ENCODE measurements around the gene OSER1. TPM values are rescaled to one million over a fixed set of nuclear protein-coding genes. Genes with fewer than 3 reads are reported as not detected.
"Not testable (repeated sequence)": the region's sequence is repeated elsewhere in the genome, so short reads cannot be mapped to it uniquely, and the experiment has no call there.

OSER1 gene
- total RNA-seq, 1 experiment from 2014 or later: 19.6 TPM

- not testable (repeated sequence) for H3K4me3 ChIP-seq (ENCODE audit: low read length); H3K4me2 ChIP-seq (ENCODE audit: low read depth, low read length, poor library complexity, severe bottlenecking); H3K27ac ChIP-seq (ENCODE audit: low read length); H3K9ac ChIP-seq (ENCODE audit: low read length); H3K4me1 ChIP-seq (ENCODE audit: low read length); H3K36me3 ChIP-seq (ENCODE audit: insufficient read depth, low read length); H3K79me2 ChIP-seq (ENCODE audit: low read length); H3K27me3 ChIP-seq (ENCODE audit: low read length); H2AFZ ChIP-seq (ENCODE audit: low read length); H3K9me2 ChIP-seq (replicated peaks; ENCODE audit: insufficient read depth, low read length); H3K9me3 ChIP-seq (ENCODE audit: low read length); H4K20me1 ChIP-seq (ENCODE audit: insufficient read depth, low read depth, low read length)
- peak; percentile 89 for DNase-seq
Observed at GRCh38 chr20:44190197-44190852, 20.2 kb downstream of the OSER1 start.

DNA sequence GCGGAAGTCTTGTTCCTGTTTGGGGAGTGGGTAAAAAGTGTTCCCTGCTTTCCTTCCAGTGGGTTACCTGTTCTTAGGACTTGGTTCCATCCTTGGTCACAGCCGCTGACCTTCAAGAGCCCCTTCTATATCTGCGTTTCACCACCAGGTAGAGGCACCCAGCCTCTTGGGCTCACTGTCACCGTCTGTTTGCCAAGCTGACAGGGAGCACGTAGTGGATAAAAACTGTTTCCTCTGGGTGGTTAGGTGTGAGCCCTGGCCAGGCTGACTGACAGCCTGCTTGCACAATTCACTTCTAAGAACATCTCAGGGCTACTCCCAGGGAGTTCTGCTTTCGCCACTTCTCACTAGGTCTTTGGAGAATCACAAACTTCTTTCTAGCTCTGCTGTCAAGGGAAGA is 21.8 kb downstream of the OSER1 start:
- Histone ChIP-seq H3K4me2 (ENCODE audit: low read depth, low read length, poor library complexity, severe bottlenecking) (no peak overlapping the region), H3K79me2 (ENCODE audit: low read length) (no peaks in the 10 kb centered on the region), H3K27me3 (ENCODE audit: low read length) (no peaks in the 10 kb centered on the region), H3K4me1 (ENCODE audit: low read length) (no peaks in the 10 kb centered on the region), H3K9me3 (ENCODE audit: low read length) (no peaks in the 10 kb centered on the region), H2AFZ (ENCODE audit: low read length) (no peak overlapping the region), H3K36me3 (ENCODE audit: insufficient read depth, low read length) (no peaks in the 10 kb centered on the region), H4K20me1 (ENCODE audit: insufficient read depth, low read depth, low read length) (no peaks in the 10 kb centered on the region), H3K4me3 (ENCODE audit: low read length) (no peak overlapping the region), H3K9me2 (replicated peaks; ENCODE audit: insufficient read depth, low read length) (no peaks in the 10 kb centered on the region), H3K27ac (ENCODE audit: low read length) (no peak overlapping the region), H3K9ac (ENCODE audit: low read length) (no peak overlapping the region)
- DNase-seq: no peak

DNA sequence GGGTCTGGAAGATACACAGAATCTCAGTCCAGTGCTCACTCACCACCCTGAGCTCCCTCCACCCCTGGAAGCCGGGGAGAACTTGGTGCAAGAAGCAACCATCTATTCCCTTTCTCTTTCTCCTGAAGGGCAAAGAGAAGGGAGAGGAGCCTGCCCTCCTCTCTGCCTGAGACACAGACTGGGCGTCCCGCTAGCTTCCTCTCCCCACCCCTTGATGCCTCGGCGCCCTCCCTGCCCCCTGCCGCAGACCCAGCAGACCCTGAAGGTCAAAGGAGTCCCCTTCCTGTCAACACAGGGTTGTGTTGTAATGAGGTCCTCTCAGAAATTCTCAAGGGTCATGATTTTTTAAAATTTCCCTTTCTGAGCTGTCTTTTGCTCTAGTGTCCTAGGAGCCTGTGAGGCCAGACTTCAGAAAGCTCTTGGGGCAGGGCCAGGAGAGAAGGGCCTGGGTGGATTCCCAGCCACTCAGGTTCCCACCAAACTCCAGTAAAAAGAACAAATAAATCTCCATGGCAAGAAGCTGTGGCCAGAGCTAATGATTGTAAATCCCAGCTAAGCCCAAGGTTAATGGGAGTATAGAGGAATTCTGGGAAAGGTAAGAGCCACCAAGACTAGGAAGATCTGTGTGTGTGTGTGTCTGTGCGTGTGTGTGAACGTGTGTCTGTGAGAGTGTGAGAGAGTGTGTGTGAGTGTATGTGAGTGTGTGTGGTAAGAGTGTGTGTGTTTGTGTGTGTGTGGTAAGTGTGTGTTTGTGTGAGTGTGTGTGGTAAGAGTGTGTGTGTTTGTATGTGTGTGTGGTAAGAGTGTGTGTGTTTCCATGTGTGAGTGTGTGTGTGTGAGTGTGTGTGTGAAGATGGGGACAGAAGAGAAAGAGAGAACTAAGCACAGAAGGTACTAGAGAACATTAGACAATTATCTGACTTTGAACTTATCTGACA is 22.5 kb downstream of the OSER1 start:
- no peak overlapping the region for H3K9ac ChIP-seq (ENCODE audit: low read length)
- no peaks in the 10 kb centered on the region for H4K20me1 ChIP-seq (ENCODE audit: insufficient read depth, low read depth, low read length)
- no peak overlapping the region for H3K4me2 ChIP-seq (ENCODE audit: low read depth, low read length, poor library complexity, severe bottlenecking)
- no peak for DNase-seq
- no peak overlapping the region for H3K4me3 ChIP-seq (ENCODE audit: low read length)
- no peaks in the 10 kb centered on the region for H3K36me3 ChIP-seq (ENCODE audit: insufficient read depth, low read length)
- no peaks in the 10 kb centered on the region for H3K79me2 ChIP-seq (ENCODE audit: low read length)
- no peak overlapping the region for H2AFZ ChIP-seq (ENCODE audit: low read length)
- no peaks in the 10 kb centered on the region for H3K4me1 ChIP-seq (ENCODE audit: low read length)
- H3K27me3 ChIP-seq (ENCODE audit: low read length): no peaks in the 10 kb centered on the region
- no peaks in the 10 kb centered on the region for H3K9me2 ChIP-seq (replicated peaks; ENCODE audit: insufficient read depth, low read length)
- no peaks in the 10 kb centered on the region for H3K9me3 ChIP-seq (ENCODE audit: low read length)
- H3K27ac ChIP-seq (ENCODE audit: low read length): no peak overlapping the region

DNA sequence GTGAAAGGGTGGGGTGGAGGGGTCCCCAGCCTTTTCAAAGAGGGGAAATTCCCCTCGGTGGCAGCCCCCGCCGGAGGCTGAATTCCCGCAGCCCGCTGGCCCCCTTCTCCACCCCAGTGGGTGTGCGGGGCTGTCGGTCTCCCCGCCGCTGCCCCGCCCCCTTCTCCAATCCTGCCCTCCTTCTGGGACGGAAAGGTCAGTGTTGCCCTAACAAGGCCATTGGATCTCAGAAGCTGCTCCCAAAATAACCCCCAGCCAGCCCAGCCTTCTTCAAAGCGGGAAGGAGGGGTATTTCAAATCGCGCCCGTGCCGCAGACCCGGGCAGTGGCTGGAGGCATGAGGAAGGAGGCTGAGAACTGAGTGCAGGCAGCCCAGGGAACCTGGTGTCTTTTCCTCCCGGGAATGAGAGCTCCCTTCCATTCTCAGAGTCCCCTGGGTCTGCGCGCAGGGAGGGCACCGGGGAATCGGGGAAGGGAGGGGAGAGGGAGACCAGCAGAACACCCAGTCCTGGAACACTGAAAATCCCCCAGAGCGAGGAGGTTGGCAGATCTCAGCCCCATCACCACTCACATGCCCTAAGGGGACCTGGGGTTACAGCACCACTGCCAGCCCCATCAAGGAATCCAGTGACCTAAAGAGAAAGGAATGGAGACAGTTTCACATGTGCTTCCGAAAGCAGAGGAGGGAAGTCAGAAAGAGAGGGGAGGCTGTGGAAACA is 23.4 kb downstream of the OSER1 start, which contains the start of gene JPH2:
JPH2 (minus strand) TSS at position 135 of the 718 bp plus-strand sequence. CDS start 483 bp downstream, outside the sequence.
- DNase-seq: no peak
- H3K27me3 ChIP-seq (ENCODE audit: low read length): no peaks in the 10 kb centered on the region
- H3K4me2 ChIP-seq (ENCODE audit: low read depth, low read length, poor library complexity, severe bottlenecking): no peak within 1 kb of the TSS
- no peaks in the 10 kb centered on the region for H3K36me3 ChIP-seq (ENCODE audit: insufficient read depth, low read length)
- no peaks in the 10 kb centered on the region for H3K9me3 ChIP-seq (ENCODE audit: low read length)
- H3K79me2 ChIP-seq (ENCODE audit: low read length): no peaks in the 10 kb centered on the region
- no peaks in the 10 kb centered on the region for H4K20me1 ChIP-seq (ENCODE audit: insufficient read depth, low read depth, low read length)
- H3K9ac ChIP-seq (ENCODE audit: low read length): no peak within 1 kb of the TSS
- no peak within 1 kb of the TSS for H3K4me3 ChIP-seq (ENCODE audit: low read length)
- H2AFZ ChIP-seq (ENCODE audit: low read length): no peak within 1 kb of the TSS
- H3K4me1 ChIP-seq (ENCODE audit: low read length): no peaks in the 10 kb centered on the region
- H3K9me2 ChIP-seq (replicated peaks; ENCODE audit: insufficient read depth, low read length): no peaks in the 10 kb centered on the region
- H3K27ac ChIP-seq (ENCODE audit: low read length): no peak within 1 kb of the TSS

- Histone ChIP-seq H3K4me2 (ENCODE audit: low read depth, low read length, poor library complexity, severe bottlenecking) (no peak overlapping the region), H3K79me2 (ENCODE audit: low read length) (no peaks in the 10 kb centered on the region), H3K36me3 (ENCODE audit: insufficient read depth, low read length) (no peaks in the 10 kb centered on the region), H3K4me1 (ENCODE audit: low read length) (no peaks in the 10 kb centered on the region), H3K9me2 (replicated peaks; ENCODE audit: insufficient read depth, low read length) (no peaks in the 10 kb centered on the region), H4K20me1 (ENCODE audit: insufficient read depth, low read depth, low read length) (no peaks in the 10 kb centered on the region), H2AFZ (ENCODE audit: low read length) (no peak overlapping the region), H3K27ac (ENCODE audit: low read length) (no peak overlapping the region), H3K27me3 (ENCODE audit: low read length) (no peaks in the 10 kb centered on the region), H3K9me3 (ENCODE audit: low read length) (no peaks in the 10 kb centered on the region), H3K4me3 (ENCODE audit: low read length) (no peak overlapping the region), H3K9ac (ENCODE audit: low read length) (no peak overlapping the region)
- no peak for DNase-seq
Observed at GRCh38 chr20:44186674-44187053, 23.9 kb downstream of the OSER1 start.

DNA sequence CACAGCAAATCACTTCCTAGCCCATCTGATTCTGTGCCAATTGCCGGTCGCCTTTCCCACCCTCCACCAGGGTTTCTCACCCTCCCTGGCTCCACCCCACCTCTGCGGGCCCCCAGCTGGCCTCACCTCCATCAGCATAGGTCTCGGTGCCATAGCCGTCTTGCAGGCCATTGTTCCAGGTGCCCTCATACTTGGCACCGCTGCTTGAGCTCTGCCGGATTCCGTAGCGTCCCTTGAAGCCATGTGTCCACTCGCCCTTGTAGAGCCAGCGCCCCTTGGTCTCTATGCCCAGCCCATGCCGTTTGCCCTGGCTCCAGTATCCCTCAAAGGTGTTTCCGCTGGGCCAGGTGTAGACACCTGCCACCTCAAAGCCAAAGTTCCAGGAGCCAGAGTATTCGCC is 24.4 kb downstream of the OSER1 start:
- Histone ChIP-seq H3K9me2 (replicated peaks; ENCODE audit: insufficient read depth, low read length) (no peaks in the 10 kb centered on the region), H3K4me3 (ENCODE audit: low read length) (no peak overlapping the region), H3K4me1 (ENCODE audit: low read length) (no peaks in the 10 kb centered on the region), H3K79me2 (ENCODE audit: low read length) (no peaks in the 10 kb centered on the region), H2AFZ (ENCODE audit: low read length) (no peak overlapping the region), H3K9ac (ENCODE audit: low read length) (no peak overlapping the region), H4K20me1 (ENCODE audit: insufficient read depth, low read depth, low read length) (no peaks in the 10 kb centered on the region), H3K4me2 (ENCODE audit: low read depth, low read length, poor library complexity, severe bottlenecking) (no peak overlapping the region), H3K9me3 (ENCODE audit: low read length) (no peaks in the 10 kb centered on the region), H3K27ac (ENCODE audit: low read length) (no peak overlapping the region), H3K36me3 (ENCODE audit: insufficient read depth, low read length) (no peaks in the 10 kb centered on the region), H3K27me3 (ENCODE audit: low read length) (no peaks in the 10 kb centered on the region)
- no peak for DNase-seq

DNA sequence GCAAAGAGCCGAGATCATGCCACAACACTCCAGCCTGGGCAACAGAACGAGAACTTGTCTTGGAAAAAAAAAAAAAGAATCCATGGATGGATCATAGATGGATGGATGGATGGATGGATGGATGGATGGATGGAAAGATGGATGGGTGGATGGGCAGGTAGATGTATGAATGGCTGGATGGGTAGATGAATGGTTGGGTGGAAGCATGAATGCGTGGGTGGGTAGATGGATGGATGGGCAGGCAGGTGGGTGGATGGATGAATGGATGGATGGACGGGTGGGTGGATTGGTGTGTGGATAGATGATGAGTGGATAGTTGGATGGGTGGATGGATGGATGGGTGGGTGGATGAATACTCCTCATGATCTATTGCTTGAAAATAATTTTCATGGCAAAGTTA is 25.0 kb downstream of the OSER1 start:
- H3K27me3 ChIP-seq (ENCODE audit: low read length): no peaks in the 10 kb centered on the region
- H3K79me2 ChIP-seq (ENCODE audit: low read length): no peaks in the 10 kb centered on the region

DNA sequence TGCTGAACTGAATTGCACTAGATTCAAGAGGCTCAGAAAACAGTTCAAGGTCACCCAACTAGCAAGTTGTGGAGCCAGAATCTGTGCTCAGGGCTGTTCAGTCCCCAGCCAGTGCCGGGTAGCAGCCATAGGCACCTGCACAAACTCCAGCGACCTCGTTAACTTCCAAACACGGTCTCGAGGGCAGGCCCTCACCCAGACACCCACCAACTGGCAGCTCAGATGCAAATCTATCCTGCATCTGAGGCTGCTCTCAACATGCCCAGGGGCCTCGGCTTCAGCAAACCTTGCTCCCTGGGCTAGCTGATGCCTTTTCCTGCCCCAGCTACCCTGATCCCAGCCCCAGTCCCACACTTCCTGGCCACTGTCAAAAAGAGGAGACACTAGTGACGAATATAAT is 27.3 kb downstream of the OSER1 start:
- no peak for DNase-seq
- Histone ChIP-seq H3K27me3 (ENCODE audit: low read length) (peaks cover 2% of the 10 kb centered on the region; the same call in 1 of the 2 replicates), H3K4me3 (ENCODE audit: low read length) (no peak overlapping the region), H3K9me2 (replicated peaks; ENCODE audit: insufficient read depth, low read length) (no peaks in the 10 kb centered on the region), H3K4me2 (ENCODE audit: low read depth, low read length, poor library complexity, severe bottlenecking) (no peak overlapping the region), H3K79me2 (ENCODE audit: low read length) (no peaks in the 10 kb centered on the region), H3K9ac (ENCODE audit: low read length) (no peak overlapping the region), H3K36me3 (ENCODE audit: insufficient read depth, low read length) (no peaks in the 10 kb centered on the region), H2AFZ (ENCODE audit: low read length) (no peak overlapping the region), H3K9me3 (ENCODE audit: low read length) (no peaks in the 10 kb centered on the region), H4K20me1 (ENCODE audit: insufficient read depth, low read depth, low read length) (no peaks in the 10 kb centered on the region), H3K27ac (ENCODE audit: low read length) (no peak overlapping the region), H3K4me1 (ENCODE audit: low read length) (no peaks in the 10 kb centered on the region)

More for the DNA sequence above, 25.0 kb downstream of the OSER1 start:
- no peak overlapping the region for H3K4me2 ChIP-seq (ENCODE audit: low read depth, low read length, poor library complexity, severe bottlenecking)
- H3K4me1 ChIP-seq (ENCODE audit: low read length): no peaks in the 10 kb centered on the region
- no peak overlapping the region for H3K4me3 ChIP-seq (ENCODE audit: low read length)
- no peaks in the 10 kb centered on the region for H3K36me3 ChIP-seq (ENCODE audit: insufficient read depth, low read length)
- no peaks in the 10 kb centered on the region for H3K9me2 ChIP-seq (replicated peaks; ENCODE audit: insufficient read depth, low read length)
- H3K27ac ChIP-seq (ENCODE audit: low read length): no peak overlapping the region
- no peak overlapping the region for H3K9ac ChIP-seq (ENCODE audit: low read length)
- H3K9me3 ChIP-seq (ENCODE audit: low read length): no peaks in the 10 kb centered on the region
- no peak overlapping the region for H2AFZ ChIP-seq (ENCODE audit: low read length)
- no peak for DNase-seq
- H4K20me1 ChIP-seq (ENCODE audit: insufficient read depth, low read depth, low read length): no peaks in the 10 kb centered on the region

Data from Karpas-422 (cell line).